NCI-H82 treated with DMSO at 0.1 percent for 48 hours (cell line): ENCODE measurements around the gene MAPK9.

Experiments used
- DNase-seq: peaks from one replicate; lab custom pipeline; 2025; ENCODE audit not compliant: unreplicated experiment; lab: John Stamatoyannopoulos, UW

The MAPK9 gene

GRCh38 chr5:180208038-180208434 is 83.8 kb downstream of the MAPK9 start:
- DNase-seq: no peak

- DNase-seq: no peak
Measured at GRCh38 chr5:180207593-180207992, 84.3 kb downstream of the MAPK9 start.

- no peak for DNase-seq
Measured at GRCh38 chr5:180206993-180207392, 84.9 kb downstream of the MAPK9 start.

- no peak for DNase-seq
Measured at GRCh38 chr5:180205916-180206315, 86.0 kb downstream of the MAPK9 start.

- DNase-seq: no peak
Measured at GRCh38 chr5:180204276-180204819, 87.5 kb downstream of the MAPK9 start.

GRCh38 chr5:180202939-180203573 is 88.8 kb downstream of the MAPK9 start:
- DNase-seq: no peak

- peak; percentile 86 for DNase-seq
Measured at GRCh38 chr5:180201051-180201987, 90.6 kb downstream of the MAPK9 start.

- no peak for DNase-seq
Measured at GRCh38 chr5:180199390-180199789, 92.5 kb downstream of the MAPK9 start.

GRCh38 chr5:180198208-180198607 is 93.7 kb downstream of the MAPK9 start:
- DNase-seq: no peak

GRCh38 chr5:180197016-180197702 is 94.7 kb downstream of the MAPK9 start:
- no peak for DNase-seq

GRCh38 chr5:180194410-180195345 is 97.2 kb downstream of the MAPK9 start:
- DNase-seq: no peak

- no peak for DNase-seq
Measured at GRCh38 chr5:180193749-180194375, 98.0 kb downstream of the MAPK9 start.

- no peak for DNase-seq
Measured at GRCh38 chr5:180191716-180192115, 100.2 kb downstream of the MAPK9 start.

- DNase-seq: no peak
Measured at GRCh38 chr5:180187767-180188166, 104.1 kb downstream of the MAPK9 start.
